Left lung (tissue), 10 donors: ENCODE data around the gene GRK4. TPM values are rescaled to one million over a fixed set of nuclear protein-coding genes. Genes with fewer than 3 reads are reported as not detected.

ENCODE experiments used
- ATAC-seq: fragments of 200-7000 bp; cut with Tn5 transposase; one replicate; pipeline ENCODE4 v1.9.1; 2020; ENCODE audit warnings: moderate library complexity
- DNase-seq, 4 donors: peaks; one replicate each; pipeline ENCODE4 v3.0.0-alpha.2; 2013 to 2020
- H3K27ac ChIP-seq, 2 donors: fragments of 200-600 bp; sonication (generic) in 1 of 2; one replicate each; pipeline versions ENCODE4 v1.5.0 to v1.8.0; 2020 to 2021
- H3K27me3 ChIP-seq, 2 donors: fragments of 200-600 bp; sonication (generic) in 1 of 2; one replicate each; pipeline versions ENCODE4 v1.5.0 to v1.8.0; 2020 to 2021
- H3K36me3 ChIP-seq, 2 donors: fragments of 200-600 bp; sonication (generic) in 1 of 2; one replicate each; pipeline versions ENCODE4 v1.5.0 to v1.8.0; 2020 to 2021
- H3K4me1 ChIP-seq, 2 donors: fragments of 200-600 bp; one replicate each; pipeline ENCODE4 v1.8.0; 2021
- H3K4me3 ChIP-seq, 2 donors: fragments of 200-600 bp; sonication (generic) in 1 of 2; one replicate each; pipeline versions ENCODE4 v1.5.0 to v1.8.0; 2020 to 2021; ENCODE audit warnings: mild to moderate bottlenecking in 1 of 2
- H3K9me3 ChIP-seq, 2 donors: fragments of 200-600 bp; sonication (generic) in 1 of 2; one replicate each; pipeline versions ENCODE4 v1.5.0 to v1.8.0; 2020 to 2021
- CTCF ChIP-seq, 2 donors: fragments of 200-600 bp; sonication (generic) in 1 of 2; IDR thresholded peaks; one replicate each; pipeline versions ENCODE4 v1.5.0 to v1.8.0; 2021; ENCODE audit warnings: antibody characterized with exemption in 2 of 2
- intact Hi-C, 2 donors: fragments of 100-400 bp; cut with DNase I; formaldehyde crosslinking; loops; one replicate each; pipeline versions ENCODE4 v1.11.2 to v1.14.2; 2022
- polyA plus RNA-seq, 6 donors: library from polyadenylated mRNA; unstranded; fragments of 120-200 nt; gene quantifications; one replicate each; pipeline ENCODE4 v1.2.1, GENCODE V29; 2013; ENCODE audit not compliant: insufficient read length in 6 of 6
- total RNA-seq, 2 donors: library from RNA; stranded (reverse); fragmentation: NEBNext Ultra II Directional; extraction: Animal tissue kit (Norgen Biotek cat#: 25700); gene quantifications; one replicate each; pipeline ENCODE4 v1.2.1, GENCODE V29; 2021
- donor health status: DM: no; HTN: yes; CAD: no.
- donor health status: DM: no; HTN: no; CAD: no.

Gene GRK4
- total and polyA plus RNA-seq, 8 donors, result 5.3 to 23.0 (median 15.9) TPM

GRCh38 chr4:3087115-3087797 is 123.9 kb downstream of the GRK4 start:
- DNase-seq (no peak), ATAC-seq (no peak)
- H3K4me1 ChIP-seq, result peaks cover 0 to 17% of the 10 kb centered on the region in 2 donors
- TF ChIP-seq CTCF (IDR thresholded peaks at IDR 0.05), result no peak
- peaks cover 0 to 30% of the 10 kb centered on the region in 2 donors for H3K36me3 ChIP-seq
- no peak overlapping the region for H3K4me3 ChIP-seq
- intact Hi-C loops, result no loop called here
- H3K27ac ChIP-seq, result no peak overlapping the region
- H3K27me3 ChIP-seq, result no peaks in the 10 kb centered on the region
- H3K9me3 ChIP-seq, result no peaks in the 10 kb centered on the region

Other genes with a start within 250 kb of the GRK4 start
- 10 to 100 TPM; 32.9 to 46.5 TPM for gene TNIP2, start 207.2 kb upstream of the GRK4 start, total RNA-seq
- 10 to 100 TPM; 16.6 to 26.1 (median 19.3) TPM for gene TNIP2, start 207.2 kb upstream of the GRK4 start, polyA plus RNA-seq
- gene SH3BP2, start 170.5 kb upstream of the GRK4 start, total RNA-seq, result 100 to 1,000 TPM in 1 of 2 donors, 10 to 100 TPM in 1; 58.2 to 113 TPM
- gene SH3BP2, start 170.5 kb upstream of the GRK4 start, polyA plus RNA-seq, result 10 to 100 TPM; 34.9 to 65.2 (median 44.1) TPM
- gene ADD1, start 119.7 kb upstream of the GRK4 start, total RNA-seq, result 100 to 1,000 TPM; 262 to 265 TPM
- 100 to 1,000 TPM; 297 to 331 (median 308) TPM for gene ADD1, start 119.7 kb upstream of the GRK4 start, polyA plus RNA-seq
- 10 to 100 TPM; 20.4 to 27.3 TPM for gene NOP14, start 165 bp upstream of the GRK4 start, total RNA-seq
- gene NOP14, start 165 bp upstream of the GRK4 start, polyA plus RNA-seq, result 10 to 100 TPM; 26.1 to 33.0 (median 27.1) TPM
- gene HTT-AS, start 111.0 kb downstream of the GRK4 start, total RNA-seq, result not detected
- not detected for gene HTT-AS, start 111.0 kb downstream of the GRK4 start, polyA plus RNA-seq
- 10 to 100 TPM; 72.9 to 75.9 TPM for gene HTT, start 111.1 kb downstream of the GRK4 start, total RNA-seq
- 10 to 100 TPM; 34.5 to 44.8 (median 39.9) TPM for gene HTT, start 111.1 kb downstream of the GRK4 start, polyA plus RNA-seq